ENCODE measurements around the gene ROBO2. TPM values are rescaled to one million over a fixed set of nuclear protein-coding genes. Genes with fewer than 3 reads are reported as not detected.

Gene ROBO2
- total RNA-seq, 2 donors from 2014 or later, result not detected

GRCh38 chr3:77065750-77066149 is 25.9 kb downstream of the ROBO2 start:
- no peaks in the 10 kb centered on the region for H3K27me3 Mint-ChIP-seq (ENCODE audit: low read depth)
- peaks cover 2 to 13% of the 10 kb centered on the region in 2 donors for H3K9me3 Mint-ChIP-seq
- H3K4me1 Mint-ChIP-seq (ENCODE audit: low read depth), result no peaks in the 10 kb centered on the region
- H3K27ac Mint-ChIP-seq, result no peak overlapping the region
- no peak overlapping the region for H3K4me3 Mint-ChIP-seq
- no peaks in the 10 kb centered on the region for H3K36me3 Mint-ChIP-seq (ENCODE audit: insufficient read depth in 2 of 2)
- no peak for DNase-seq
- no peak for ATAC-seq (replicated peaks in 1 of 2)

DNA sequence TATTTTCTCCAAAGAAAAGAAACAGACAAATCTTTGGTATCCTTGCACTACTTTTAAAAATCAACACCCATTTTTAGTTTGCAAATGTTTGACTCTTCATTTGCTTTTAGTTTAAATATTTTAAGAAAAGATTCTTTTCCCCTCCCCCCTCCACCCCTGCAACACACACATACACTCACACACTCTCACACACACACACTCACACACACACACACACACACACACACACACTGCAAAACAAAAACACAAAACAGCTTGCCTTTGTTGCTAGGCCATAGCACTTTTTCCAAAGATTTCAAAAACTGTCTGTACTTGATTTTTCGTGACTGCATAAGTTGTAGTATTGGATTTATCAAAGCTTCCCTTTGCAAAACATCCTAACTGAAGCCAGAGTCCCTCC is 26.9 kb downstream of the ROBO2 start:
- H3K36me3 Mint-ChIP-seq (ENCODE audit: insufficient read depth in 2 of 2), result no peaks in the 10 kb centered on the region
- no peaks in the 10 kb centered on the region for H3K27me3 Mint-ChIP-seq (ENCODE audit: low read depth)
- no peak overlapping the region for H3K4me3 Mint-ChIP-seq
- H3K9me3 Mint-ChIP-seq, result peaks cover 3 to 13% of the 10 kb centered on the region in 2 donors
- ATAC-seq (replicated peaks in 1 of 2) (no peak), DNase-seq (no peak)
- no peak overlapping the region for H3K27ac Mint-ChIP-seq
- no peaks in the 10 kb centered on the region for H3K4me1 Mint-ChIP-seq (ENCODE audit: low read depth)

GRCh38 chr3:77068808-77069207 is 28.9 kb downstream of the ROBO2 start:
- Mint-ChIP-seq H3K9me3 (peaks cover 5 to 8% of the 10 kb centered on the region in 2 donors), H3K36me3 (ENCODE audit: insufficient read depth in 2 of 2) (no peaks in the 10 kb centered on the region), H3K27me3 (ENCODE audit: low read depth) (no peaks in the 10 kb centered on the region), H3K4me1 (ENCODE audit: low read depth) (no peaks in the 10 kb centered on the region), H3K27ac (no peak overlapping the region), H3K4me3 (no peak overlapping the region)
- ATAC-seq (replicated peaks in 1 of 2), result no peak
- DNase-seq, result no peak

DNA sequence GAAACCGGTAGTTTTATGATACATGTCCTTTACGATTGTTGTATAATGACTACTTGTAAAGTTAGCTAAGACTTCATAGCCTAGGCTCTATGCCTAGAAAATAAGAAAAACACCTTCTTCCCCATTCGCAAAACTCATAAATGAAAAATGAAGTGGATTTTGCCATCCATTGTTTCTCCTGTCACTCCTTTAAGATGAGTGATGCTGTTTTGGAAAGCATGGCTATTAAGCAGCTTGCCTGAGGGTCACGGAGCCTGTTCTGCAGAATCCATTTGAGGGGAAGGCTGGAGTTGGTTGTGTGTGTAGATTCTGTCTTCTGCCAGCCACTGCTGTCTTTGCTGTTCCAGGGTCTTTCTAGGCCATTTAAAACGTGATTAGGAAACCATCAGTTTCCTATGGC is 31.5 kb downstream of the ROBO2 start:
- Mint-ChIP-seq H3K36me3 (ENCODE audit: insufficient read depth in 2 of 2) (no peaks in the 10 kb centered on the region), H3K4me3 (no peak overlapping the region), H3K9me3 (peaks cover 5 to 8% of the 10 kb centered on the region in 2 donors), H3K27me3 (ENCODE audit: low read depth) (no peaks in the 10 kb centered on the region), H3K27ac (no peak overlapping the region), H3K4me1 (ENCODE audit: low read depth) (no peaks in the 10 kb centered on the region)
- no peak for ATAC-seq (replicated peaks in 1 of 2)
- no peak for DNase-seq

DNA sequence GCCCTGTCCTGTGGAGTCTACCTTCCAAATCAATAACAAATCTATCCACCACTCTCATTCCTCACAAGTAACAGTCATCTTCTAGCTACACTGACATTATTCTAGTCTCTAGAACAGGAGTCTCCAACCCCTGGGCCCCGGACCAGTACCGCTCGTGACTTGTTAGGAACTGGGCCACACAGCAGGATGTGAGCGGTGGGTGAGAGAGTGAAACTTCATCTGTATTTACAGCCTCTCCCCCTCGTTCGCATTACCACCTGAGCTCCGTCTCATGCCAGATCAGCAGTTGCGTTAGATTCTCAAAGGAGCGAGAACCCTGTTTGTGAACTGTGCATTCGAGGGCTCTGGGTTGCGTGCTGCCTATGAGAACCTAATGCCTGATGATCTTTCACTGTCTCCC is 31.9 kb downstream of the ROBO2 start:
- DNase-seq (no peak), ATAC-seq (replicated peaks in 1 of 2) (no peak)
- no peak overlapping the region for H3K27ac Mint-ChIP-seq
- peaks cover 5 to 8% of the 10 kb centered on the region in 2 donors for H3K9me3 Mint-ChIP-seq
- no peaks in the 10 kb centered on the region for H3K4me1 Mint-ChIP-seq (ENCODE audit: low read depth)
- H3K27me3 Mint-ChIP-seq (ENCODE audit: low read depth), result no peaks in the 10 kb centered on the region
- no peak overlapping the region for H3K4me3 Mint-ChIP-seq
- no peaks in the 10 kb centered on the region for H3K36me3 Mint-ChIP-seq (ENCODE audit: insufficient read depth in 2 of 2)

GRCh38 chr3:77072232-77072631 is 32.3 kb downstream of the ROBO2 start:
- H3K9me3 Mint-ChIP-seq, result peaks cover 5 to 6% of the 10 kb centered on the region in 2 donors
- DNase-seq (no peak), ATAC-seq (replicated peaks in 1 of 2) (no peak)
- no peak overlapping the region for H3K4me3 Mint-ChIP-seq
- no peaks in the 10 kb centered on the region for H3K36me3 Mint-ChIP-seq (ENCODE audit: insufficient read depth in 2 of 2)
- no peak overlapping the region for H3K27ac Mint-ChIP-seq
- H3K27me3 Mint-ChIP-seq (ENCODE audit: low read depth), result no peaks in the 10 kb centered on the region
- no peaks in the 10 kb centered on the region for H3K4me1 Mint-ChIP-seq (ENCODE audit: low read depth)

DNA sequence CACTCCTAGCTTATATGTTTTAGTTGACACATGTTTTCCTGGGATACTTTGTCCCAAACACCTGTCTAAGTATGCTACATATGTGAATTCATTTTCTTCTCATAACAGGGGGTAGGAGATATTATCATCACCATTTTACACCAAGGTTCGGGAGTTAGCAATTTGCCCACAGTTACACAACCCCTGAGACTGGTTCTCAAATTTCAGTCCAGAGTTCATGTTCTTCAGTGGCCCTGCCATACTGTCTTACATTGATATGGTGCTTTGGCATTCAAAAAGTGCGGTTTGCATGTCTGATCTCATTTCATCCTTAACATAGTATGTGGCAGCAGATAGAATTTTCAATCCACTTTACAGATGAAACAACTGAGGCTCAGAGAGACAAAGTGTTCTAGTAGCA is 38.4 kb downstream of the ROBO2 start:
- no peak for DNase-seq
- H3K27ac Mint-ChIP-seq, result no peak overlapping the region
- ATAC-seq (replicated peaks in 1 of 2), result no peak
- H3K36me3 Mint-ChIP-seq (ENCODE audit: insufficient read depth in 2 of 2), result no peaks in the 10 kb centered on the region
- H3K27me3 Mint-ChIP-seq (ENCODE audit: low read depth), result no peaks in the 10 kb centered on the region
- H3K4me3 Mint-ChIP-seq, result no peak overlapping the region
- peaks cover 4 to 5% of the 10 kb centered on the region in 2 donors for H3K9me3 Mint-ChIP-seq
- no peaks in the 10 kb centered on the region for H3K4me1 Mint-ChIP-seq (ENCODE audit: low read depth)

- H3K27me3 Mint-ChIP-seq (ENCODE audit: low read depth), result no peaks in the 10 kb centered on the region
- no peaks in the 10 kb centered on the region for H3K36me3 Mint-ChIP-seq (ENCODE audit: insufficient read depth in 2 of 2)
- no peak for ATAC-seq (replicated peaks in 1 of 2)
- H3K27ac Mint-ChIP-seq, result no peak overlapping the region
- no peak overlapping the region for H3K4me3 Mint-ChIP-seq
- DNase-seq, result no peak
- peaks cover 4 to 5% of the 10 kb centered on the region in 2 donors for H3K9me3 Mint-ChIP-seq
- no peaks in the 10 kb centered on the region for H3K4me1 Mint-ChIP-seq (ENCODE audit: low read depth)
Observed at GRCh38 chr3:77079988-77080610, 40.2 kb downstream of the ROBO2 start.

DNA sequence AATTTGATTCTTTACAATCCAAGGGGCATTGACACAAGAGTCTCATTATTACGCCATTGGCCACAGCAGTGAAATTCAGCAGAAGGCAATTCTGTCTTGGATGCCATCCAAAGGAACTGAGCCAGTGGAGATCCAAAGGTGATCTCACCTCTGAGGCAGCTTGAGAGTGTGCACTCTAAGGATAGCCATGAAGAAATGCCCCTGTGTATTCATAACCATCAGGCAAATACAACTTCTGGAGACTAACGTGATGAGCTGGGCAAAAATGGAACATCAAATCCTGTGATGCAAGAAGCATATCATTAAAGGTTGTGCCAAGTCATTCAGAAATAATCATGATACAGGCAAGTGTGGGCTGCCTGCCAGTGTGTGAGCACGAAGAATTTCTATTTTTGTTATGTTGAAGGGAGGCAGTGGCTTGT is 41.4 kb downstream of the ROBO2 start:
- H3K4me1 Mint-ChIP-seq (ENCODE audit: low read depth), result no peaks in the 10 kb centered on the region
- H3K4me3 Mint-ChIP-seq, result no peak overlapping the region
- H3K27ac Mint-ChIP-seq, result no peak overlapping the region
- H3K9me3 Mint-ChIP-seq, result peaks cover 4 to 5% of the 10 kb centered on the region in 2 donors
- ATAC-seq (replicated peaks in 1 of 2), result no peak
- DNase-seq, result no peak
- no peaks in the 10 kb centered on the region for H3K36me3 Mint-ChIP-seq (ENCODE audit: insufficient read depth in 2 of 2)
- H3K27me3 Mint-ChIP-seq (ENCODE audit: low read depth), result no peaks in the 10 kb centered on the region

DNA sequence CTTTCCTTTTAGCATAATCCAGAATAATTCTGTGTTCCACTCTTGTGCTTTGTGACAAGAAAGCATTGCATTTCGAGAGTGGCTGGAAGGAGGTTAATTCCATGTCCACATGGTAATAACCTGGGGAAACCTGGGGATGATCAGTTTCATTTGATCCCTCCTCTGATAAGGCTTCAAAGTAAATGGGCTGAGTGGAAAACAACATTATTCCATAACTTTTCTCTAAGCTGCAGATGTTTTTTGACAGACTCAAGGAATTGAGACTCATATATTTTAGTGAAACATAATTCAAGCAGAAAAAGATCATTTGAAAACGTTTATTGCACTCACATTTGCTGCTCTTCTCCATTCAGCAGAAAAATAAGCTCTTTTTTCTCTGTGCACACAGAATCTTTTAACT is 44.6 kb downstream of the ROBO2 start:
- ATAC-seq (replicated peaks in 1 of 2), result no peak
- no peaks in the 10 kb centered on the region for H3K27me3 Mint-ChIP-seq (ENCODE audit: low read depth)
- H3K4me3 Mint-ChIP-seq, result no peak overlapping the region
- H3K36me3 Mint-ChIP-seq (ENCODE audit: insufficient read depth in 2 of 2), result no peaks in the 10 kb centered on the region
- H3K9me3 Mint-ChIP-seq, result peaks cover 2 to 3% of the 10 kb centered on the region in 2 donors
- no peak overlapping the region for H3K27ac Mint-ChIP-seq
- H3K4me1 Mint-ChIP-seq (ENCODE audit: low read depth), result no peaks in the 10 kb centered on the region
- DNase-seq, result no peak

DNA sequence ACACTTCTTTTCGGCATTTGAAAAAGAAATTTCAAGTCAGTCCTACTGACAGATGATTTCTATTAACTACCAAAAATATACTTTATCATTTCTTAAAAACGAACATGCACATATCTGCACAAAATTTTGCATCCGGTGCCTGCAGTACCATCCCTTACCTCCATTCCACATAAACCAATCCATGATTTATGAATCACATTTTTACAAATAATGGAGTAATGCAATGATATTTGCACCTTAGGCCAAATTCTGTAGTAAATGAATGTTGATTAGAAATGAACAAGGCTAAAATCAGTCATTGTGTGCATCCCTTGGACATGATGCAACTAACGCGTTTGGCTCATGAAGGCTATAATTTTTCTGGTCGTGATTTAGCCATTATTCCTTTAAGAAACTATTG is 46.5 kb downstream of the ROBO2 start:
- H3K36me3 Mint-ChIP-seq (ENCODE audit: insufficient read depth in 2 of 2), result peaks cover 0 to 1% of the 10 kb centered on the region in 2 donors
- no peak overlapping the region for H3K27ac Mint-ChIP-seq

GRCh38 chr3:77091809-77092208 is 51.9 kb downstream of the ROBO2 start:
- H3K4me3 Mint-ChIP-seq, result no peak overlapping the region
- no peaks in the 10 kb centered on the region for H3K4me1 Mint-ChIP-seq (ENCODE audit: low read depth)
- peaks cover 0 to 3% of the 10 kb centered on the region in 2 donors for H3K36me3 Mint-ChIP-seq (ENCODE audit: insufficient read depth in 2 of 2)
- DNase-seq (no peak), ATAC-seq (replicated peaks in 1 of 2) (no peak)
- H3K27ac Mint-ChIP-seq, result no peak overlapping the region
- no peaks in the 10 kb centered on the region for H3K27me3 Mint-ChIP-seq (ENCODE audit: low read depth)
- H3K9me3 Mint-ChIP-seq, result peaks cover 8 to 9% of the 10 kb centered on the region in 2 donors

More for the DNA sequence above, 46.5 kb downstream of the ROBO2 start:
- DNase-seq, result no peak
- no peaks in the 10 kb centered on the region for H3K4me1 Mint-ChIP-seq (ENCODE audit: low read depth)
- ATAC-seq (replicated peaks in 1 of 2), result no peak
- peaks cover 2 to 3% of the 10 kb centered on the region in 2 donors for H3K9me3 Mint-ChIP-seq
- no peak overlapping the region for H3K4me3 Mint-ChIP-seq
- no peaks in the 10 kb centered on the region for H3K27me3 Mint-ChIP-seq (ENCODE audit: low read depth)

DNA sequence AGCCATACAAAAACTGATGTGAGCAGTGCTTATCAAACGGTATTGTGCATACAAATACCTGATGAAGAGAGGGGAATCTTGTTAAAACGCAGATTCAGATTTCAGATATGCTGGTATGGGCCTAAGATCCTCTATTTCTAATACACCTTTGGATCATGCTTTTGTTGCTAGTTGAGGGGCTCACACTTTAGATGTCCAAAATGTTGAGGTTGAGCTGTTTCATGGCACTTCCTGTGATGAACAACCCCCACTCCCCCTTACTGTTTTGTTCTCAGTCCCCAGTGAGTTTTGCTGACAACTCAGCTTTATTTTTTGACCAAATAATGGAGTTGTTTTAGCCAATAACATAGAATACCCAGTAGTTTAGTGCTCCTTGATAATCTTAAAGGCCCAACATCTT is 53.2 kb downstream of the ROBO2 start:
- Mint-ChIP-seq H3K4me3 (no peak overlapping the region), H3K36me3 (ENCODE audit: insufficient read depth in 2 of 2) (peaks cover 2 to 5% of the 10 kb centered on the region in 2 donors), H3K4me1 (ENCODE audit: low read depth) (no peaks in the 10 kb centered on the region), H3K9me3 (peaks cover 12 to 14% of the 10 kb centered on the region in 2 donors), H3K27me3 (ENCODE audit: low read depth) (no peaks in the 10 kb centered on the region), H3K27ac (no peak overlapping the region)
- DNase-seq, result no peak
- no peak for ATAC-seq (replicated peaks in 1 of 2)

DNA sequence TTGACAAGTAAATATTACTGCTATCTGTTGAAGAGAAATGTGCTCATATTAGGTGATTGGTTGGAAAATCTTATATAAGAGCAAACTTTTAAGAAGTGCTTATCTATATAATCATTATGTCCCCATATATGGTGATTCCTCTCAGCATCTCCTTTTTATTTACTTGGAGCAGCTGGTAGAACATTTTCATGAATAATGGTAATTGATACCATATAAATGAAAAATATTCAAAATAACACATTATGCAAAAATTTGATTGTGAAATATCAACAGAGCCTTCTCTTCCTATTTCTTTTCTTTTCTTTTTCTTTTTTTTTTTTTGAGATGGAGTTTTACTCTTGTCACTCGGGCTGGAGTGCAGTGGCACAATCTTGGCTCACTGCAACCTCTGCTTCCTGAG is 56.2 kb downstream of the ROBO2 start:
- H3K27me3 Mint-ChIP-seq (ENCODE audit: low read depth), result no peaks in the 10 kb centered on the region
- peaks cover 11 to 14% of the 10 kb centered on the region in 2 donors for H3K9me3 Mint-ChIP-seq
- H3K4me3 Mint-ChIP-seq, result no peak overlapping the region
- ATAC-seq (replicated peaks in 1 of 2) (no peak), DNase-seq (no peak)
- peaks cover 2 to 3% of the 10 kb centered on the region in 2 donors for H3K36me3 Mint-ChIP-seq (ENCODE audit: insufficient read depth in 2 of 2)
- no peak overlapping the region for H3K27ac Mint-ChIP-seq
- H3K4me1 Mint-ChIP-seq (ENCODE audit: low read depth), result no peaks in the 10 kb centered on the region

Data from activated T-cell treated with anti-CD3 and anti-CD28 coated beads, Interleukin-2, amount 50 U/mL, for 72 hours (primary cell).